Measurements from ENCODE around the gene MBD3.

GRCh38 chr19:1611353-1611752, 18.7 kb upstream of the MBD3 start:
- TF ChIP-seq CTCF (conservative IDR thresholded peaks at IDR 0.05; ENCODE audit: low read depth, low read length): no peak
- no peak for TF ChIP-seq USF2 (IDR thresholded peaks at IDR 0.05; ENCODE audit: low read depth, low read length)
- no peak for TF ChIP-seq MAFK (IDR thresholded peaks at IDR 0.05; ENCODE audit: low read depth, low read length)
- TF ChIP-seq POLR2A (IDR thresholded peaks at IDR 0.05; ENCODE audit: low read depth, low read length): no peak
- TF ChIP-seq MXI1 (IDR thresholded peaks at IDR 0.05; ENCODE audit: borderline replicate concordance, low read depth, low read length): no peak
- TF ChIP-seq RAD21 (IDR thresholded peaks at IDR 0.05; ENCODE audit: low read length): no peak
- TF ChIP-seq CEBPB (IDR thresholded peaks at IDR 0.05; ENCODE audit: low read depth, low read length): no peak
- no peak for TF ChIP-seq RFX5 (IDR thresholded peaks at IDR 0.05; ENCODE audit: low read depth, low read length)
- TF ChIP-seq ELK1 (IDR thresholded peaks at IDR 0.05; ENCODE audit: borderline replicate concordance, low read depth, low read length): no peak
- no peak for TF ChIP-seq RCOR1 (IDR thresholded peaks at IDR 0.05; ENCODE audit: insufficient replicate concordance, low read length)
